Measurements from ENCODE around the gene QSOX1. TPM values are rescaled to one million over a fixed set of nuclear protein-coding genes. Genes with fewer than 3 reads are reported as not detected.
A peak's percentile ranks its signal among the peaks of the same experiment; 100 is the strongest.

Gene QSOX1
- total and polyA plus RNA-seq, 8 donors: 38.5 to 323 (median 111) TPM

GRCh38 chr1:180165509-180166435 is 11.1 kb downstream of the QSOX1 start:
- no peak for TF ChIP-seq POLR2AphosphoS5 (IDR thresholded peaks at IDR 0.05)
- no peak for TF ChIP-seq CTCF (IDR thresholded peaks at IDR 0.05)
- no peak for TF ChIP-seq EP300 (IDR thresholded peaks at IDR 0.05)
- Histone ChIP-seq H3K4me1 (peaks cover 48 to 96% (median 83%) of the 10 kb centered on the region in 4 donors), H3K27me3 (no peaks in the 10 kb centered on the region), H3K27ac (peak overlapping the region in 4 of 5 donors; percentile 20 to 84 (median 82)), H3K36me3 (peaks cover 0 to 27% (median 15%) of the 10 kb centered on the region in 4 donors), H3K4me3 (no peak overlapping the region), H3K9me3 (no peaks in the 10 kb centered on the region)
- peak in 1 of 2 donors; percentile 44 for DNase-seq
- 63 to 85% (median 75%) methylated on average over 12 of the region's 12 CpGs for whole genome bisulfite sequencing, 5 donors
- intact Hi-C loops (cut with DNase I; ENCODE audit: low total_unique reads): no loop called here

GRCh38 chr1:180166436-180166800 is 11.7 kb downstream of the QSOX1 start:
- Histone ChIP-seq H3K36me3 (peaks cover 0 to 27% (median 15%) of the 10 kb centered on the region in 4 donors), H3K27ac (peak overlapping the region; percentile 69 to 84 (median 80)), H3K27me3 (no peaks in the 10 kb centered on the region), H3K4me1 (peaks cover 48 to 91% (median 78%) of the 10 kb centered on the region in 4 donors), H3K9me3 (no peaks in the 10 kb centered on the region), H3K4me3 (no peak overlapping the region)
- TF ChIP-seq POLR2AphosphoS5 (IDR thresholded peaks at IDR 0.05): no peak
- no peak for TF ChIP-seq CTCF (IDR thresholded peaks at IDR 0.05)
- TF ChIP-seq POLR2A (IDR thresholded peaks at IDR 0.05): no peak
- TF ChIP-seq EP300 (IDR thresholded peaks at IDR 0.05): no peak
- WGBS, 5 donors: 79 to 95% (median 86%) methylated on average over 3 to 5 of the region's 5 CpGs
- DNase-seq: no peak
- intact Hi-C loops (cut with DNase I; ENCODE audit: low total_unique reads): no loop called here

- Histone ChIP-seq H3K36me3 (peaks cover 0 to 28% (median 17%) of the 10 kb centered on the region in 4 donors), H3K9me3 (no peaks in the 10 kb centered on the region), H3K4me3 (no peak overlapping the region), H3K4me1 (peaks cover 48 to 86% (median 75%) of the 10 kb centered on the region in 4 donors), H3K27ac (peak overlapping the region; percentile 69 to 84 (median 80)), H3K27me3 (no peaks in the 10 kb centered on the region)
- intact Hi-C loops (cut with DNase I; ENCODE audit: low total_unique reads): no loop called here
- 48 to 63% (median 52%) methylated on average over 3 to 8 of the region's 8 CpGs for WGBS, 5 donors
- TF ChIP-seq POLR2A (IDR thresholded peaks at IDR 0.05): no peak
- TF ChIP-seq CTCF (IDR thresholded peaks at IDR 0.05): no peak
- TF ChIP-seq EP300 (IDR thresholded peaks at IDR 0.05): no peak
- no peak for TF ChIP-seq POLR2AphosphoS5 (IDR thresholded peaks at IDR 0.05)
- no peak for DNase-seq
Measured at GRCh38 chr1:180167021-180167701, 12.5 kb downstream of the QSOX1 start.

- Histone ChIP-seq H3K4me1 (peaks cover 48 to 80% (median 69%) of the 10 kb centered on the region in 4 donors), H3K27me3 (no peaks in the 10 kb centered on the region), H3K4me3 (no peak overlapping the region), H3K36me3 (peaks cover 0 to 34% (median 17%) of the 10 kb centered on the region in 4 donors), H3K27ac (peak overlapping the region; percentile 72 to 84 (median 83)), H3K9me3 (no peaks in the 10 kb centered on the region)
- intact Hi-C loops (cut with DNase I; ENCODE audit: low total_unique reads): no loop called here
- WGBS, 5 donors: 37 to 74% (median 47%) methylated on average over 9 to 13 of the region's 13 CpGs
- TF ChIP-seq POLR2A (IDR thresholded peaks at IDR 0.05) (no peak), EP300 (IDR thresholded peaks at IDR 0.05) (no peak), CTCF (IDR thresholded peaks at IDR 0.05) (no peak), POLR2AphosphoS5 (IDR thresholded peaks at IDR 0.05) (peak in 2 of 3 donors; percentile 77 to 81)
- DNase-seq: peak; percentile 89 to 95
Measured at GRCh38 chr1:180167721-180168467, 13.2 kb downstream of the QSOX1 start.

All from stomach (tissue), 9 donors.